ENCODE measurements around the gene FLT4.

Gene FLT4

GRCh38 chr5:180625125-180625790, 24.1 kb downstream of the FLT4 start:
- no peak for DNase-seq

- DNase-seq = no peak
Measured at GRCh38 chr5:180624587-180624986, 24.8 kb downstream of the FLT4 start.

- no peak for DNase-seq
Measured at GRCh38 chr5:180623844-180624243, 25.6 kb downstream of the FLT4 start.

GRCh38 chr5:180623411-180623834, 26.0 kb downstream of the FLT4 start:
- DNase-seq = no peak

GRCh38 chr5:180622910-180623309, 26.5 kb downstream of the FLT4 start:
- DNase-seq = no peak

- DNase-seq = no peak
Measured at GRCh38 chr5:180621311-180621710, 28.1 kb downstream of the FLT4 start.

GRCh38 chr5:180620014-180620413, 29.4 kb downstream of the FLT4 start:
- no peak for DNase-seq

- DNase-seq = no peak
Measured at GRCh38 chr5:180619563-180619915, 29.9 kb downstream of the FLT4 start.

GRCh38 chr5:180618829-180619562, 30.4 kb downstream of the FLT4 start:
- peak; percentile 14 for DNase-seq

GRCh38 chr5:180618487-180618828, 30.9 kb downstream of the FLT4 start:
- DNase-seq = no peak

- DNase-seq = no peak
Measured at GRCh38 chr5:180613814-180614188, 35.6 kb downstream of the FLT4 start.

GRCh38 chr5:180613188-180613813, 36.1 kb downstream of the FLT4 start:
- no peak for DNase-seq

- no peak for DNase-seq
Measured at GRCh38 chr5:180612683-180613082, 36.7 kb downstream of the FLT4 start.

- DNase-seq = no peak
Measured at GRCh38 chr5:180611140-180611850, 38.1 kb downstream of the FLT4 start.

GRCh38 chr5:180609817-180610550, 39.4 kb downstream of the FLT4 start:
- no peak for DNase-seq

GRCh38 chr5:180609386-180609785, 40.0 kb downstream of the FLT4 start:
- no peak for DNase-seq

GRCh38 chr5:180608572-180609310, 40.7 kb downstream of the FLT4 start:
- DNase-seq = no peak

- DNase-seq = no peak
Measured at GRCh38 chr5:180607861-180608571, 41.4 kb downstream of the FLT4 start.

GRCh38 chr5:180606215-180606785, 43.1 kb downstream of the FLT4 start:
- DNase-seq = no peak

- no peak for DNase-seq
Measured at GRCh38 chr5:180605554-180606214, 43.7 kb downstream of the FLT4 start.

- DNase-seq = no peak
Measured at GRCh38 chr5:180604271-180604670, 45.1 kb downstream of the FLT4 start.

All from NCI-H2171 (cell line).